T-helper 1 cell treated with Interleukin-12 subunit alpha and Interleukin-12 subunit beta and Interleukin-4 antibody, amounts not matched to agents 30 ng/mL and 1 ng/mL, for 36 hours (primary cell): ENCODE results near the gene GNAZ. TPM values are rescaled to one million over a fixed set of nuclear protein-coding genes. Genes with fewer than 3 reads are reported as not detected.

Source experiments
- intact Hi-C: fragments of 100-400 bp; cut with micrococcal nuclease; formaldehyde crosslinking; loops from one replicate; pipeline ENCODE4 v1.15.1; 2024
- total RNA-seq: library from RNA; stranded (reverse); gene quantifications from 2 replicates; pipeline ENCODE4 v1.2.3, GENCODE V29; 2022

Gene GNAZ
- total RNA-seq, 1 donor from 2014 or later, result 0.22 TPM

GRCh38 chr22:23151827-23152226 lies 81.5 kb downstream of the GNAZ start:
- intact Hi-C loops, result no loop called here

- intact Hi-C loops, result no loop called here
These were observed 82.2 kb downstream of the GNAZ start for GRCh38 chr22:23152238-23153114.

- intact Hi-C loops, result no loop called here
These were observed 83.7 kb downstream of the GNAZ start for GRCh38 chr22:23153994-23154393.

GRCh38 chr22:23154461-23154860 lies 84.1 kb downstream of the GNAZ start:
- intact Hi-C loops, result no loop called here

GRCh38 chr22:23155143-23155542 lies 84.8 kb downstream of the GNAZ start:
- intact Hi-C loops, result no loop called here

GRCh38 chr22:23155831-23156230 lies 85.5 kb downstream of the GNAZ start:
- intact Hi-C loops, result no loop called here

GRCh38 chr22:23156286-23156685 lies 86.0 kb downstream of the GNAZ start:
- intact Hi-C loops, result no loop called here

- intact Hi-C loops, result no loop called here
These were observed 87.5 kb downstream of the GNAZ start for GRCh38 chr22:23157560-23158515.

GRCh38 chr22:23158516-23159290 lies 88.4 kb downstream of the GNAZ start:
- intact Hi-C loops, result no loop called here

- intact Hi-C loops, result no loop called here
These were observed 88.9 kb downstream of the GNAZ start for GRCh38 chr22:23159291-23159630.

- intact Hi-C loops, result no loop called here
These were observed 90.7 kb downstream of the GNAZ start for GRCh38 chr22:23161029-23161428.

- intact Hi-C loops, result no loop called here
These were observed 91.3 kb downstream of the GNAZ start for GRCh38 chr22:23161574-23161973.

GRCh38 chr22:23163665-23164064 lies 93.3 kb downstream of the GNAZ start:
- intact Hi-C loops, result no loop called here

- intact Hi-C loops, result no loop called here
These were observed 93.8 kb downstream of the GNAZ start for GRCh38 chr22:23164091-23164490.

- intact Hi-C loops, result no loop called here
These were observed 95.9 kb downstream of the GNAZ start for GRCh38 chr22:23166042-23166831.

GRCh38 chr22:23166841-23167616 lies 96.7 kb downstream of the GNAZ start:
- intact Hi-C loops, result no loop called here

GRCh38 chr22:23168391-23169042 lies 98.2 kb downstream of the GNAZ start:
- intact Hi-C loops, result no loop called here

- intact Hi-C loops, result no loop called here
These were observed 98.7 kb downstream of the GNAZ start for GRCh38 chr22:23169043-23169406.
